Cardiac muscle cell (in vitro differentiated cells and primary cell): ENCODE measurements around the gene RNF182. TPM values are rescaled to one million over a fixed set of nuclear protein-coding genes. Genes with fewer than 3 reads are reported as not detected.

ENCODE experiments used
- DNase-seq, 2 donors: peaks; one replicate each; pipeline versions ENCODE4 v3.0.0 to v3.0.0-alpha.2; 2010 to 2017; ENCODE audit warnings: low read depth in 1 of 2, low spot score in 1 of 2
- H3K27ac ChIP-seq: fragments of 200-600 bp; sonication (generic); 2 replicates; pipeline ENCODE4 v1.5.1; 2016
- H3K27me3 ChIP-seq: fragments of 200-600 bp; sonication (generic); 2 replicates; pipeline ENCODE4 v1.6.0; 2016; ENCODE audit warnings: control low read depth
- H3K36me3 ChIP-seq: fragments of 200-600 bp; sonication (generic); 2 replicates; pipeline ENCODE4 v1.5.1; 2016; ENCODE audit warnings: control low read depth
- H3K4me1 ChIP-seq: fragments of 200-600 bp; sonication (generic); 2 replicates; pipeline ENCODE4 v1.8.1; 2017; ENCODE audit warnings: low read depth, mild to moderate bottlenecking, mixed run types
- H3K4me3 ChIP-seq: fragments of 200-600 bp; sonication (generic); 2 replicates; pipeline ENCODE4 v1.5.1; 2016; ENCODE audit warnings: mild to moderate bottlenecking
- H3K9me3 ChIP-seq: fragments of 200-600 bp; sonication (generic); 2 replicates; pipeline ENCODE4 v1.5.1; 2017; ENCODE audit warnings: low read depth, mild to moderate bottlenecking, control low read depth
- polyA plus RNA-seq: library from polyadenylated mRNA; unstranded; fragments of >200 nt; fragmentation: Nextera tagmentation; extraction: Ambion mirVana; gene quantifications from 2 replicates; pipeline ENCODE4 v1.2.1, GENCODE V29; 2016
- total RNA-seq: library from RNA; depleted of rRNA; stranded (reverse); fragments of >200 nt; gene quantifications from 2 replicates; pipeline ENCODE4 v1.2.3, GENCODE V29; 2016
- TF ChIP-seq, protein P1 (sequence below): IDR thresholded peaks from 2 replicates; pipeline ENCODE4 v1.5.1; 2012; ENCODE audit warnings: low read depth, mild to moderate bottlenecking, low read length

The RNF182 gene
- total and polyA plus RNA-seq, 2 experiments from 2014 or later = 1.1 to 1.3 TPM

DNA sequence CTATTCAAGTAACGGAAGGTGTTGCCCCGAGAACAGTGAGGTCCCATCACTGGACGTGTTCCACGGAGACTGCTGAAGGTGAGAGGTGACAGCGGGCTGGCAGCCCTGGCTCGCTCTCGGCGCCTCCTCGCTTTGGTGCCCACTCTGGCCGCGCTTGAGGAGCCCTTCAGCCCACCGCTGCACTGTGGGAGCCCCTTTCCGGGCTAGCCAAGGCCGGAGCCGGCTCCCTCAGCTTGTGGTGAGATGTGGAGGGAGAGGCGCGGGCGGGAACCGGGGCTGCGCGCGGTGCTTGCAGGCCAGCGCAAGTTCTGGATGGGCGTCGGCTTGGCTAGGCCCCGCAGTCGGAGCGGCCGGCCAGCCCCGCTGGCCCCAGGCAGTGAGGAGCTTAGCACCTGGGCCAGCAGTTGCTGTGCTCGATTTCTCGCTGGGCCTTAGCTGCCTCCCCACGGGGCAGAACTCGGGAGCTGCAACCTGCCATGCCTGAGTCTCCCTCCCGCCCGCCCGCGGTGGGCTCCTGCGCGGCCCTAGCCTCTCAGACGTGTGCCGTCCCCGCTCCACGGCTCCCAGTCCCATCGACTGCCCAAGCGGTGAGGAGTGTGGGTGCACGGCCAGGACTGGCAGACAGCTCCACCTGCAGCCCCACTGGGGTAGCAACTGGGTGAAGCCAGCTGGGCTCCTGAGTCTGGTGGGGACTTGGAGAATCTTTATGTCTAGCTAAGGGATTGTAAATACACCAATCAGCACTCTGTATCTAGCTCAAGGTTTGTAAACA is 77.6 kb downstream of the RNF182 start:
- no peak for DNase-seq

DNA sequence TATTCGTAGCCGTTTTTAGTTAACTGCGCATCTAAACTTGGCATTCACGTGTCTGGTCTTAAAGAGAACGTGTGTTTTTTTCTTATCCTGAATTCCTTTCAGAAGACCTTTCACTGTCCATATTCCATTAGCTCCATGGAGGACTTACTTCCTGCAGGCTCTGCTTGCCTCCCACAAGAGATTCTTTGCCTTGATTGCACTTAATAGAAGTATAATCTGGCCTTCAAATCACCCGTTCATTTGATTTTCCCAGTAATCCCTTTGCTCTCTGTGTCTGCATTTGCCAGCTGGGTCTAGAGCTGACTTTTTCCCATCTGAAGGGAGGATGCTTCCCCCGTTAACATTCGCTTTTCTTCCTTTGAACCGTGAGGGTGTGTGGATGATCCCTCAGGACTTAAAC is 79.5 kb downstream of the RNF182 start:
- Histone ChIP-seq H3K27me3 (peaks cover 38% of the 10 kb centered on the region), H3K27ac (no peak overlapping the region), H3K4me3 (no peak overlapping the region), H3K4me1 (no peaks in the 10 kb centered on the region), H3K9me3 (no peaks in the 10 kb centered on the region), H3K36me3 (no peaks in the 10 kb centered on the region)
- TF ChIP-seq, protein P1, sequence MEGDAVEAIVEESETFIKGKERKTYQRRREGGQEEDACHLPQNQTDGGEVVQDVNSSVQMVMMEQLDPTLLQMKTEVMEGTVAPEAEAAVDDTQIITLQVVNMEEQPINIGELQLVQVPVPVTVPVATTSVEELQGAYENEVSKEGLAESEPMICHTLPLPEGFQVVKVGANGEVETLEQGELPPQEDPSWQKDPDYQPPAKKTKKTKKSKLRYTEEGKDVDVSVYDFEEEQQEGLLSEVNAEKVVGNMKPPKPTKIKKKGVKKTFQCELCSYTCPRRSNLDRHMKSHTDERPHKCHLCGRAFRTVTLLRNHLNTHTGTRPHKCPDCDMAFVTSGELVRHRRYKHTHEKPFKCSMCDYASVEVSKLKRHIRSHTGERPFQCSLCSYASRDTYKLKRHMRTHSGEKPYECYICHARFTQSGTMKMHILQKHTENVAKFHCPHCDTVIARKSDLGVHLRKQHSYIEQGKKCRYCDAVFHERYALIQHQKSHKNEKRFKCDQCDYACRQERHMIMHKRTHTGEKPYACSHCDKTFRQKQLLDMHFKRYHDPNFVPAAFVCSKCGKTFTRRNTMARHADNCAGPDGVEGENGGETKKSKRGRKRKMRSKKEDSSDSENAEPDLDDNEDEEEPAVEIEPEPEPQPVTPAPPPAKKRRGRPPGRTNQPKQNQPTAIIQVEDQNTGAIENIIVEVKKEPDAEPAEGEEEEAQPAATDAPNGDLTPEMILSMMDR = no peak
- DNase-seq = no peak

More for the DNA sequence above, 77.6 kb downstream of the RNF182 start:
- TF ChIP-seq, protein P1 = no peak
- Histone ChIP-seq H3K4me3 (no peak overlapping the region), H3K4me1 (no peaks in the 10 kb centered on the region), H3K36me3 (no peaks in the 10 kb centered on the region), H3K9me3 (no peaks in the 10 kb centered on the region), H3K27me3 (peaks cover 32% of the 10 kb centered on the region), H3K27ac (no peak overlapping the region)

DNA sequence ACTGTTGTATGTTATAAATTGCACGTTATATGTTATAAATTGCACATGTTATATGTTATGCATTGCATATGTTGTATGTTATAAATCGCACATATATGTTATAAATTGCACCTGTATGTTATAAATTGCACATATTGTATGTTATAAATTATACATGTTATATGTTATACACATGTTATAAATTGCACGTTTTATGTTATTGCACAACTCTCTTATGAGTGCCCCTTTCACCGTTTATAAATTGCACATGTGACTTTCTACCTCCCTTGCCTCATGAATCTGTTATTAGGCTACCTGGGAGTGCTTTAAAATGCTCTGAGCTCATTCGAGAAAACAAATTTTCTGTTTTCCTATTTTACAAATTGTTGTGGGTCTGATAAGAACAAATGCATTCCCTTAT is 84.1 kb downstream of the RNF182 start:
- TF ChIP-seq, protein P1 = no peak
- H3K27me3 ChIP-seq = peaks cover 46% of the 10 kb centered on the region
- DNase-seq = no peak
- H3K9me3 ChIP-seq = no peaks in the 10 kb centered on the region
- no peaks in the 10 kb centered on the region for H3K4me1 ChIP-seq
- no peak overlapping the region for H3K4me3 ChIP-seq
- no peaks in the 10 kb centered on the region for H3K36me3 ChIP-seq
- no peak overlapping the region for H3K27ac ChIP-seq

DNA sequence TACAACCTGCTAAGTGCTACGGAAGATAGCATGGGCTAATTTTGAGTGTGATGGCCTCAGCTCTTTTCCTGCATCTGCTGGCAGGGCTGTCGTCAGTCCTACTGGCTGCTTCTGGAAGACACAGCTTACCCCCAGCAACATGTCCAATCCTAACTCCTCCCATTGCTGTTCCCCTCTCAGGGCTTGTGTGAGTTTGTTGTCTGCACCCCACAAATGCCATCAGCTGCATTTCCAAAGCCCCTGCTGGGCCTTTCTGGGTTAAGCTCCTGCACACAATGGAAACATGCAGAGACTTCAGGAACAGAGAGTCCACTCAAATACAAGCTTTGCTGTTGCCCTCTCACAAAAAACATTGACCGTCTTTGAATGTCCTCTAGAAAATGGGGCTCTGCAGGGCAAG is 84.7 kb downstream of the RNF182 start:
- Histone ChIP-seq H3K4me3 (no peak overlapping the region), H3K4me1 (no peaks in the 10 kb centered on the region), H3K27ac (no peak overlapping the region), H3K36me3 (no peaks in the 10 kb centered on the region), H3K9me3 (no peaks in the 10 kb centered on the region), H3K27me3 (peaks cover 41% of the 10 kb centered on the region)
- no peak for DNase-seq
- TF ChIP-seq, protein P1 = no peak

DNA sequence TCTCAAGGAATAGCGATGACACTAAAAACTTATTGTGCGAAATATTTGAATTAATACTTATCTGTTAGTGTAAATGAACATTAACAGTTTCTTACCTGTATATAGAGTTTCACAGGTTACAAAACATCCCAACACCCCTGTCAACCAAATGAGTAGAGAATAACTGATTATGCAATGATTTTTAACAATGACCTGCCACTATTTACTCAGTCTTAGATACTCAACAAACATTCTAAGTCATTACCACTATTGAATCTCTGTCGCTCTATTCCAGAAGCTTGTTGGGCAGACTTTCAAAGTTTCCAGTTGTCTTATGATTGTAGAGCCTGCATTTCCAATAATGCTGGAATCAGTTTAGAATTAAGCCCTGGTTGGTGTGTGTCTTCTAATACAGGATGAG is 85.5 kb downstream of the RNF182 start:
- H3K9me3 ChIP-seq = no peaks in the 10 kb centered on the region
- DNase-seq = no peak
- H3K4me3 ChIP-seq = no peak overlapping the region
- no peak overlapping the region for H3K27ac ChIP-seq
- H3K27me3 ChIP-seq = peaks cover 34% of the 10 kb centered on the region
- no peaks in the 10 kb centered on the region for H3K4me1 ChIP-seq
- TF ChIP-seq, protein P1 = no peak
- no peaks in the 10 kb centered on the region for H3K36me3 ChIP-seq
